HG03108 (cell line): Measurements from ENCODE around the gene CD5L.

Source experiments
- ATAC-seq: cut with Tn5 transposase; IDR thresholded peaks from one replicate; pipeline ENCODE4 v1.9.1; 2021; ENCODE audit warnings: moderate library complexity; ENCODE audit not compliant: unreplicated experiment

Gene CD5L

GRCh38 chr1:157819215-157819614 is 22.4 kb downstream of the CD5L start:
- ATAC-seq = no peak

- no peak for ATAC-seq
Observed at GRCh38 chr1:157813269-157813668, 28.3 kb downstream of the CD5L start.

- ATAC-seq = peak; percentile 83
Observed at GRCh38 chr1:157806431-157807149, 35.0 kb downstream of the CD5L start.

- ATAC-seq = no peak
Observed at GRCh38 chr1:157803851-157804250, 37.8 kb downstream of the CD5L start.

- ATAC-seq = no peak
Observed at GRCh38 chr1:157799996-157800395, 41.6 kb downstream of the CD5L start.

GRCh38 chr1:157798211-157798610 is 43.4 kb downstream of the CD5L start:
- no peak for ATAC-seq

GRCh38 chr1:157785248-157785647 is 56.4 kb downstream of the CD5L start:
- ATAC-seq = no peak

- no peak for ATAC-seq
Observed at GRCh38 chr1:157784801-157785200, 56.8 kb downstream of the CD5L start.

- ATAC-seq = no peak
Observed at GRCh38 chr1:157782931-157783330, 58.7 kb downstream of the CD5L start.

- no peak for ATAC-seq
Observed at GRCh38 chr1:157781048-157781447, 60.6 kb downstream of the CD5L start.
